ENCODE results near the gene MLYCD. TPM values are rescaled to one million over a fixed set of nuclear protein-coding genes. Genes with fewer than 3 reads are reported as not detected.

Gene MLYCD
- total and polyA plus RNA-seq, 7 donors = 8.3 to 21.6 (median 14.7) TPM

DNA sequence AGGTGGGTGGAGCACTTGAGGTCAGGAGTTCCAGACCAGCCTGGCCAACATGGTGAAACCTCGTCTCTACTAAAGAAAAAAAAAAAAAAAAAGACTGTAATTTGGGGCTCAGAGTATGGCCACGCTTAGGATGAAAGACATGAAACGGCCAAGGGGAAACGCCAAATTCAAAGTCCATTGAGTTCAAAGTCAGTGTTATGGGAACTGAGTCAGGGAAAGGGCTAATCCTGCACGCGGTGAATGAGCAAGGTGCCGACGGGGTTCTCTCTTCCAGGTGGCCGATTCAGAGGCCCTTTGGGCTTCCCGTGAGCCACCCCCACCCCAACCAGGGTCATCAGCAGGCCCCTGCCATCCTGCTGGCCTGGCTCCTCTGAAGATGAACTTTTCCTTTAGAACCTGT, 46.7 kb downstream of the MLYCD start:
- TF ChIP-seq CTCF (IDR thresholded peaks at IDR 0.05) = no peak
- intact Hi-C loops (cut with DNase I) = no loop called here
- Histone ChIP-seq H3K9me3 (no peaks in the 10 kb centered on the region), H3K27ac (no peak overlapping the region), H3K27me3 (ENCODE audit: insufficient read depth in 3 of 3, low read length in 2 of 3) (peaks cover 0 to 2% (median 0%) of the 10 kb centered on the region in 3 donors), H3K36me3 (ENCODE audit: insufficient read depth in 1 of 2, low read depth in 1 of 2) (no peaks in the 10 kb centered on the region), H3K4me1 (no peaks in the 10 kb centered on the region), H3K4me3 (no peak overlapping the region)
- DNase-seq = no peak
- WGBS, 3 donors = 82 to 93% (median 88%) methylated on average over 10 of the region's 10 CpGs
- ATAC-seq = no peak

GRCh38 chr16:83946154-83946780, 47.4 kb downstream of the MLYCD start:
- 74 to 85% (median 82%) methylated on average over 22 to 24 of the region's 24 CpGs for WGBS, 3 donors
- no peaks in the 10 kb centered on the region for H3K4me1 ChIP-seq
- no peak overlapping the region for H3K4me3 ChIP-seq
- ATAC-seq = no peak
- DNase-seq = no peak
- H3K27ac ChIP-seq = no peak overlapping the region
- no peaks in the 10 kb centered on the region for H3K27me3 ChIP-seq (ENCODE audit: insufficient read depth in 3 of 3, low read length in 2 of 3)
- H3K9me3 ChIP-seq = no peaks in the 10 kb centered on the region
- intact Hi-C loops (cut with DNase I) = no loop called here
- no peak for TF ChIP-seq CTCF (IDR thresholded peaks at IDR 0.05)
- H3K36me3 ChIP-seq (ENCODE audit: insufficient read depth in 1 of 2, low read depth in 1 of 2) = no peaks in the 10 kb centered on the region

GRCh38 chr16:83946781-83947566, 48.1 kb downstream of the MLYCD start:
- intact Hi-C loops (cut with DNase I) = no loop called here
- Histone ChIP-seq H3K36me3 (ENCODE audit: insufficient read depth in 1 of 2, low read depth in 1 of 2) (no peaks in the 10 kb centered on the region), H3K9me3 (no peaks in the 10 kb centered on the region), H3K4me3 (no peak overlapping the region), H3K4me1 (no peaks in the 10 kb centered on the region), H3K27me3 (ENCODE audit: insufficient read depth in 3 of 3, low read length in 2 of 3) (no peaks in the 10 kb centered on the region), H3K27ac (no peak overlapping the region)
- ATAC-seq (no peak), DNase-seq (no peak)
- 90 to 92% (median 91%) methylated on average over 21 of the region's 21 CpGs for WGBS, 3 donors
- no peak for TF ChIP-seq CTCF (IDR thresholded peaks at IDR 0.05)

DNA sequence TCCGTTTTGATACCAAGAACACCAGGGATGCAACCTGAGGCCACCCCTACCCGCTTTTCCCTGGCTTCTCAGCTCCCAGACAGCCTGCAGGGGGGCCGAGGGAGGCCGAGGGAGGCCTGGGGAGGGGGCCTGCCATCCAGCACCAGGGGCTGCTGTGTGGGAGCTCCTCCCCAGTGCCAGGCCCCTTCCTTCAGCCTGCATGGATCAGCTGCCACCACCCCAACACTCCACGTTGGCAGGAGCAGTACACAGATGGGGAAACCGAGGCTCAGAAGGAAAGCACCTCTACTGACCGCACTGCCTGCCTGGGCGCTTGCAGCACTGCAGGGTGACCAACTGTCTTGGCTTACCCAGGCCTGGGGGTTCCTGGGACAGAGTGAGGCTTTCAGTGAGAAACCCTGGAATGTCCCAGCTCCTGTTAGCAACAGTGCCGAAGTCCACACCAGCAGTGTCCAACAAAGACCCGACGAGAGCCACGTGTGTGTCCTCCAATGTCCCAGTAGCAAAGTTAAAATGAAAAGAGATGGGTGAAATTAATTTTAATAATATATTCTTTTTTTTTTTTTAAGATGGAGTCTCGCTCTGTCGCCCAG, 48.8 kb downstream of the MLYCD start:
- no peak for DNase-seq
- TF ChIP-seq CTCF (IDR thresholded peaks at IDR 0.05) = no peak
- WGBS, 3 donors = 90 to 96% (median 94%) methylated on average over 13 to 14 of the region's 14 CpGs

More for the DNA sequence above, 48.8 kb downstream of the MLYCD start:
- peaks cover 7% of the 10 kb centered on the region for H3K4me1 ChIP-seq
- H3K36me3 ChIP-seq (ENCODE audit: insufficient read depth in 1 of 2, low read depth in 1 of 2) = no peaks in the 10 kb centered on the region
- H3K9me3 ChIP-seq = no peaks in the 10 kb centered on the region
- H3K27ac ChIP-seq = no peak overlapping the region
- intact Hi-C loops (cut with DNase I) = no loop called here
- H3K27me3 ChIP-seq (ENCODE audit: insufficient read depth in 3 of 3, low read length in 2 of 3) = no peaks in the 10 kb centered on the region
- ATAC-seq = no peak
- H3K4me3 ChIP-seq = no peak overlapping the region
